ENCODE measurements around the gene CCDC85C. TPM values are rescaled to one million over a fixed set of nuclear protein-coding genes. Genes with fewer than 3 reads are reported as not detected.

The CCDC85C gene
- total RNA-seq, 1 donor from 2014 or later = 1.9 TPM

DNA sequence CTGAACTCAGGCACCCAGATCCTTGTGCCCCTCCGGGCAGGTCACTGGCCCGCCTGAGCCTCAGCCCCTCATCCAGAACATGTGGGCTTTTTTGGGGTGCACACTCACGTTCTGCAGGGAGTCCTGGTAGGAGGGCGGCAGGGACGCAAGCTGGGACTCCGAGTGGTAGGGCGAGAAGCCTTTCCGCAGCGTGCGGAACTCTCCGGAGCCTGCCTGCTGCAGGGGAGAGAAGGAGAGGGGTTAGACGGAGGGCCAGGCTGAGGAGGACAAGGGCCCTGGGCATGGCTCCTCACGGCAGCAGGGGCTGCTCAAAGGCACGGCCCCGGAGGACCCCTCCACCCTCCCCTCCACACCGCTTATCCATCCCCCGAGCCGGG, 82.0 kb downstream of the CCDC85C start:
- ATAC-seq (ENCODE audit: low read depth) = no peak
- Mint-ChIP-seq H3K27me3 (no peaks in the 10 kb centered on the region), H3K4me1 (peaks cover 2% of the 10 kb centered on the region), H3K36me3 (ENCODE audit: low read depth) (no peaks in the 10 kb centered on the region), H3K27ac (no peak overlapping the region), H3K4me3 (no peak overlapping the region), H3K9me3 (no peaks in the 10 kb centered on the region)
- no peak for DNase-seq
- TF ChIP-seq, protein P1, sequence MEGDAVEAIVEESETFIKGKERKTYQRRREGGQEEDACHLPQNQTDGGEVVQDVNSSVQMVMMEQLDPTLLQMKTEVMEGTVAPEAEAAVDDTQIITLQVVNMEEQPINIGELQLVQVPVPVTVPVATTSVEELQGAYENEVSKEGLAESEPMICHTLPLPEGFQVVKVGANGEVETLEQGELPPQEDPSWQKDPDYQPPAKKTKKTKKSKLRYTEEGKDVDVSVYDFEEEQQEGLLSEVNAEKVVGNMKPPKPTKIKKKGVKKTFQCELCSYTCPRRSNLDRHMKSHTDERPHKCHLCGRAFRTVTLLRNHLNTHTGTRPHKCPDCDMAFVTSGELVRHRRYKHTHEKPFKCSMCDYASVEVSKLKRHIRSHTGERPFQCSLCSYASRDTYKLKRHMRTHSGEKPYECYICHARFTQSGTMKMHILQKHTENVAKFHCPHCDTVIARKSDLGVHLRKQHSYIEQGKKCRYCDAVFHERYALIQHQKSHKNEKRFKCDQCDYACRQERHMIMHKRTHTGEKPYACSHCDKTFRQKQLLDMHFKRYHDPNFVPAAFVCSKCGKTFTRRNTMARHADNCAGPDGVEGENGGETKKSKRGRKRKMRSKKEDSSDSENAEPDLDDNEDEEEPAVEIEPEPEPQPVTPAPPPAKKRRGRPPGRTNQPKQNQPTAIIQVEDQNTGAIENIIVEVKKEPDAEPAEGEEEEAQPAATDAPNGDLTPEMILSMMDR (IDR thresholded peaks at IDR 0.05) = no peak
- intact Hi-C loops (cut with micrococcal nuclease) = no loop called here
- ChIA-PET POLR2A (no interaction called here), CTCF (no interaction called here)

- H3K27me3 Mint-ChIP-seq = no peaks in the 10 kb centered on the region
- CTCF ChIA-PET = interaction anchor here (0.6 kb wide), 1 partner anchor 67 kb away, joined by 3 read pairs; no protein-coding TSS in a partner anchor
- intact Hi-C loops (cut with micrococcal nuclease) = no loop called here
- no peak overlapping the region for H3K27ac Mint-ChIP-seq
- no peak for ATAC-seq (ENCODE audit: low read depth)
- H3K4me1 Mint-ChIP-seq = peaks cover 2% of the 10 kb centered on the region
- DNase-seq = no peak
- TF ChIP-seq, protein P1 (IDR thresholded peaks at IDR 0.05) = no peak
- H3K4me3 Mint-ChIP-seq = no peak overlapping the region
- H3K9me3 Mint-ChIP-seq = no peaks in the 10 kb centered on the region
- H3K36me3 Mint-ChIP-seq (ENCODE audit: low read depth) = no peaks in the 10 kb centered on the region
- POLR2A ChIA-PET = no interaction called here
These were observed 82.6 kb downstream of the CCDC85C start for GRCh38 chr14:99521176-99522024.

- Mint-ChIP-seq H3K4me3 (no peak overlapping the region), H3K27me3 (no peaks in the 10 kb centered on the region), H3K9me3 (no peaks in the 10 kb centered on the region), H3K27ac (no peak overlapping the region), H3K4me1 (peaks cover 2% of the 10 kb centered on the region), H3K36me3 (ENCODE audit: low read depth) (no peaks in the 10 kb centered on the region)
- TF ChIP-seq, protein P1 (IDR thresholded peaks at IDR 0.05) = no peak
- POLR2A ChIA-PET = no interaction called here
- ATAC-seq (ENCODE audit: low read depth) (no peak), DNase-seq (no peak)
- CTCF ChIA-PET = interaction anchor here (0.6 kb wide), 1 partner anchor 68 kb away, joined by 3 read pairs; no protein-coding TSS in a partner anchor
- intact Hi-C loops (cut with micrococcal nuclease) = no loop called here
These were observed 83.4 kb downstream of the CCDC85C start for GRCh38 chr14:99520571-99521081.

DNA sequence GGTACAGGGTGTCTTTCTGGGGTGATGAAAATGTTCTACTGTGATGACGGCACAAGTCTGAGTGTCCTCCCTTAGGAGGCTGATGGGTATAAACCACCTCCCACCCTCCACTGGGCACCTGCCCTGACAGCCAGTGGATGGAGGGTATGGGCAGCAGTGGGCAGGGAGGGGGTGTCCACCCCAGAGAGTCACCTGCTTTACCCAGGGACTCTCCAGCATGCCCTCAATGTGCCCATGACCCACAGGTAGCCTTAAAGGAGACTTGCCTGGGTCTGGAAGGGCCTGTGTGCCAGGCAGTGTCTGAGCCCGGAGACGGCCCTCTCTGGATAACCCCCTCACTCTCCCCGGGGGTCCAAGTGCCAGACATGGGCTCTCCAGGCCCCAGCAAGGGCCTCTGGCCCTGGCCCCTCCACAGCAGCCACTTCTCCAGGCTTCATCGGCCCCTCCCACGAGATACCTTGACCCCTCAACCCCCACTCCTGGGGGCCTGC, 84.0 kb downstream of the CCDC85C start:
- Mint-ChIP-seq H3K36me3 (ENCODE audit: low read depth) (no peaks in the 10 kb centered on the region), H3K4me3 (no peak overlapping the region), H3K4me1 (no peaks in the 10 kb centered on the region), H3K27me3 (no peaks in the 10 kb centered on the region), H3K9me3 (no peaks in the 10 kb centered on the region), H3K27ac (no peak overlapping the region)
- ATAC-seq (ENCODE audit: low read depth) = no peak
- ChIA-PET CTCF (no interaction called here), POLR2A (no interaction called here)
- TF ChIP-seq, protein P1 (IDR thresholded peaks at IDR 0.05) = no peak
- no peak for DNase-seq
- intact Hi-C loops (cut with micrococcal nuclease) = no loop called here

- TF ChIP-seq, protein P1 (IDR thresholded peaks at IDR 0.05) = no peak
- Mint-ChIP-seq H3K4me3 (no peak overlapping the region), H3K27ac (no peak overlapping the region), H3K36me3 (ENCODE audit: low read depth) (no peaks in the 10 kb centered on the region), H3K27me3 (no peaks in the 10 kb centered on the region), H3K4me1 (no peaks in the 10 kb centered on the region), H3K9me3 (no peaks in the 10 kb centered on the region)
- POLR2A ChIA-PET = no interaction called here
- intact Hi-C loops (cut with micrococcal nuclease) = no loop called here
- ATAC-seq (ENCODE audit: low read depth) = no peak
- no peak for DNase-seq
- CTCF ChIA-PET = no interaction called here
These were observed 84.6 kb downstream of the CCDC85C start for GRCh38 chr14:99519347-99519881.

Data from activated B cell treated with CpG ODN at 0.5 μM for 24 hours (primary cell).